ENCODE results near the gene PTH1R. TPM values are rescaled to one million over a fixed set of nuclear protein-coding genes. Genes with fewer than 3 reads are reported as not detected.
A peak's percentile ranks its signal among the peaks of the same experiment; 100 is the strongest.

PTH1R gene
- 6.5 TPM for total RNA-seq

- DNase-seq: no peak
Measured at GRCh38 chr3:46877406-46878125, at the start of gene PTH1R. Gene PTH1R (plus strand): TSS chr3:46877721. CDS start chr3:46883560, 5,839 bp downstream.

GRCh38 chr3:46829699-46830208 is 47.8 kb upstream of the PTH1R start:
- no peak for DNase-seq

GRCh38 chr3:46830801-46831200 is 46.7 kb upstream of the PTH1R start:
- DNase-seq: no peak

GRCh38 chr3:46831316-46831715 is 46.2 kb upstream of the PTH1R start:
- DNase-seq: no peak

GRCh38 chr3:46831841-46832240 is 45.7 kb upstream of the PTH1R start:
- DNase-seq: no peak

- DNase-seq: no peak
Measured at GRCh38 chr3:46833346-46834300, 43.9 kb upstream of the PTH1R start.

- DNase-seq: no peak
Measured at GRCh38 chr3:46835054-46835453, 42.5 kb upstream of the PTH1R start.

GRCh38 chr3:46835491-46835890 is 42.0 kb upstream of the PTH1R start:
- DNase-seq: no peak

- DNase-seq: no peak
Measured at GRCh38 chr3:46838301-46838700, 39.2 kb upstream of the PTH1R start.

GRCh38 chr3:46840491-46840890 is 37.0 kb upstream of the PTH1R start:
- DNase-seq: no peak

- no peak for DNase-seq
Measured at GRCh38 chr3:46843508-46843907, 34.0 kb upstream of the PTH1R start.

GRCh38 chr3:46844397-46844796 is 33.1 kb upstream of the PTH1R start:
- DNase-seq: no peak

GRCh38 chr3:46844881-46845312 is 32.6 kb upstream of the PTH1R start:
- DNase-seq: no peak

GRCh38 chr3:46845397-46845859 is 32.1 kb upstream of the PTH1R start:
- DNase-seq: peak; percentile 87

GRCh38 chr3:46845860-46846623 is 31.5 kb upstream of the PTH1R start:
- peak; percentile 94 for DNase-seq

GRCh38 chr3:46846624-46847542 is 30.6 kb upstream of the PTH1R start:
- no peak for DNase-seq

GRCh38 chr3:46847744-46848143 is 29.8 kb upstream of the PTH1R start:
- no peak for DNase-seq

- no peak for DNase-seq
Measured at GRCh38 chr3:46848271-46849044, 29.1 kb upstream of the PTH1R start.

GRCh38 chr3:46849045-46849631 is 28.4 kb upstream of the PTH1R start:
- DNase-seq: no peak

All from tongue (tissue), 2 donors.